A549 (cell line): ENCODE results near the gene OR2AJ1. TPM values are rescaled to one million over a fixed set of nuclear protein-coding genes. Genes with fewer than 3 reads are reported as not detected.

ENCODE experiments used
- ATAC-seq, 2 experiments: fragments of 200-7000 bp in 1 of 2; fragments of >200 bp in 1 of 2; cut with Nextera tagmentation in 1 of 2; cut with Tn5 transposase in 1 of 2; 3 replicates each; pipeline versions ENCODE4 v1.8.0 to v1.9.1; 2018 to 2020; ENCODE audit warnings: mild to moderate bottlenecking in 1 of 2, moderate library complexity in 1 of 2
- CTCF ChIA-PET: fragments of 300-600 bp; sonication (Branson Sonifier 250); formaldehyde crosslinking; extraction: SDS; loops from one replicate; lab custom pipeline; 2021; ENCODE audit warnings: antibody characterized with exemption, inconsistent platforms; lab: Yijun Ruan, JAX
- POLR2A ChIA-PET: fragments of 350-600 bp; formaldehyde crosslinking; extraction: SDS; loops from one replicate; lab custom pipeline; 2021; ENCODE audit warnings: antibody characterized with exemption, inconsistent platforms; lab: Yijun Ruan, JAX
- DNase-seq, 2 experiments: peaks; one replicate each; pipeline versions ENCODE4 v3.0.0 to v3.0.0-alpha.2; 2011 to 2016; ENCODE audit warnings: low read depth in 1 of 2, low spot score in 1 of 2
- FAIRE-seq: peaks from 2 replicates; lab custom pipeline; 2011; peaks lifted over from hg19 to GRCh38; lab: Jason Lieb, UNC
- H3K27ac ChIP-seq, 2 experiments: fragments of >200 bp; sonication (Bioruptor Twin); formaldehyde crosslinking; 3 replicates each; pipeline ENCODE4 v1.5.1; 2016 to 2017
- H3K4me1 ChIP-seq: fragments of >200 bp; sonication (Bioruptor Twin); formaldehyde crosslinking; 3 replicates; pipeline ENCODE4 v1.6.1; 2016
- H3K4me2 ChIP-seq: fragments of >200 bp; sonication (Bioruptor Twin); formaldehyde crosslinking; 3 replicates; pipeline ENCODE4 v1.6.1; 2016
- H3K4me3 ChIP-seq: fragments of >200 bp; sonication (Bioruptor Twin); formaldehyde crosslinking; 3 replicates; pipeline ENCODE4 v1.5.1; 2016
- H3K9me3 ChIP-seq: fragments of >200 bp; sonication (Bioruptor Twin); formaldehyde crosslinking; 3 replicates; pipeline ENCODE4 v1.6.1; 2016
- EHMT2 ChIP-seq: fragments of 200-600 bp; sonication (generic); IDR thresholded peaks from 2 replicates; pipeline ENCODE4 v1.6.1; 2016; ENCODE audit warnings: antibody characterized with exemption, low read depth, mild to moderate bottlenecking, moderate library complexity
- ESRRA ChIP-seq: fragments of 150-350 bp; IDR thresholded peaks from 2 replicates; pipeline ENCODE4 v1.6.1; 2014; ENCODE audit warnings: mild to moderate bottlenecking, low read length, borderline replicate concordance
- RFX5 ChIP-seq: fragments of 450-650 bp; IDR thresholded peaks from 2 replicates; pipeline ENCODE4 v1.7.1; 2014; ENCODE audit warnings: antibody characterized with exemption, mild to moderate bottlenecking, moderate library complexity
- WGBS: methylation state at CpG from one replicate; pipeline ENCODE4 v1.1.6; 2017; ENCODE audit errors: missing lambda C conversion rate; 5-methylcytosine and 5-hydroxymethylcytosine counted together
- polyA plus RNA-seq, 4 experiments: library from polyadenylated mRNA; depleted of rRNA in 3 of 4; stranded (reverse); fragments of >200 nt; fragmentation: RNase III in 1 of 4; extraction: RNeasy Plus Mini Kit Qiagen cat#74134 plus additional on column Dnase treatment in 1 of 4; gene quantifications; 2 replicates in 3 of 4; 3 replicates in 1 of 4; pipeline ENCODE4 v1.2.3, GENCODE V29; 2011 to 2017

Gene OR2AJ1
- polyA plus RNA-seq, 2 of the 4 experiments (the other 2 are of a cell fraction): not detected

DNA sequence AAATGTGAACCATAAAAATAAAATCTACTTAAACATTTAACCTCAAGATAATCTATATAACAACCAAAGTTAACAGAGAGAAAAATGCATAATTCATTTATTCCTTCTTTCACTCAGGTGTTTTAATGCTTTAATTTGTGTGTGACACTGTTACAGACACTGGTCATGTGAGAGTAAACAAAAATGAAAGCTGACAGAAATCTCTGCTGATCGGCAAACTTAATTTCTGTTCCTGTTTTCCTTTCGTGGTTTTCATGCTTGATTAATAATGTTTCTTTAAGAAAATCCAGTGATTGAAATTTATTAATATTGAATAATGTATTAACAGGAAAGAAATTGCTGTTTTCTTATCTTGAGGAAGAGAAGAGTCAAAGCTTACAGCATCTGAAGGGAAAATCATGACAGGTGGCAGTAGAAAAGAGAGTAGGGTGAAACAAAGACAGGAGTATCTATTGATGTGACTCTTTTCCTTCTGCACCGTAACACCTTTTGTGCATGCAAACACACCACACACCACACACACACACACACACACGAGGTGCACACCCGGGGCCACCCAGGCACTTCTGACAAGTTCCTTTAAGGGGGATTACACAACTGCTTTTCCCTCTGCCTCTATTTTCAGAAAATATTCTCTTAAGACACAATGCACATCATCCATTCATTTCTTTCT, 42.0 kb downstream of the OR2AJ1 start:
- CTCF ChIA-PET: no interaction called here
- no peak for TF ChIP-seq EHMT2
- TF ChIP-seq RFX5: no peak
- no peak for TF ChIP-seq ESRRA
- TF ChIP-seq, all 56 proteins: peak for 0
- FAIRE-seq (no peak), DNase-seq (no peak), ATAC-seq (no peak)
- Histone ChIP-seq H3K4me2 (no peak overlapping the region), H3K9me3 (0 out of 3 replicates have a peak, but pooled peaks cover 5% of the 10 kb centered on the region), H3K4me1 (no peaks in the 10 kb centered on the region), H3K27ac (no peak overlapping the region), H3K4me3 (no peak overlapping the region)
- POLR2A ChIA-PET: no interaction called here
- WGBS: 23% methylated on average over 5 of the region's 5 CpGs

Other genes starting within 250 kb of the OR2AJ1 start
- not detected in 2 replicates for gene OR13G1, start 245.2 kb upstream of the OR2AJ1 start, polyA plus RNA-seq (2011; rRNA removed)
- not detected in 3 replicates for gene OR13G1, start 245.2 kb upstream of the OR2AJ1 start, polyA plus RNA-seq (2017; fragmentation: RNase III; extraction: RNeasy Plus Mini Kit Qiagen cat#74134 plus additional on column Dnase treatment)
- gene OR6F1, start 208.2 kb upstream of the OR2AJ1 start, polyA plus RNA-seq (2011; rRNA removed): not detected in 2 replicates
- gene OR6F1, start 208.2 kb upstream of the OR2AJ1 start, polyA plus RNA-seq (2017; fragmentation: RNase III; extraction: RNeasy Plus Mini Kit Qiagen cat#74134 plus additional on column Dnase treatment): not detected in 3 replicates
- not detected in 2 replicates for gene OR14K1, start 186.3 kb upstream of the OR2AJ1 start, polyA plus RNA-seq (2011; rRNA removed)
- gene OR14K1, start 186.3 kb upstream of the OR2AJ1 start, polyA plus RNA-seq (2017; fragmentation: RNase III; extraction: RNeasy Plus Mini Kit Qiagen cat#74134 plus additional on column Dnase treatment): not detected in 3 replicates
- gene OR14A2, start 176.7 kb upstream of the OR2AJ1 start, polyA plus RNA-seq (2011; rRNA removed): not detected in 2 replicates
- gene OR14A2, start 176.7 kb upstream of the OR2AJ1 start, polyA plus RNA-seq (2017; fragmentation: RNase III; extraction: RNeasy Plus Mini Kit Qiagen cat#74134 plus additional on column Dnase treatment): not detected in 3 replicates
- gene OR1C1, start 164.3 kb upstream of the OR2AJ1 start, polyA plus RNA-seq (2011; rRNA removed): not detected in 2 replicates
- not detected in 3 replicates for gene OR1C1, start 164.3 kb upstream of the OR2AJ1 start, polyA plus RNA-seq (2017; fragmentation: RNase III; extraction: RNeasy Plus Mini Kit Qiagen cat#74134 plus additional on column Dnase treatment)
- not detected in 2 replicates for gene OR14A16, start 100.8 kb upstream of the OR2AJ1 start, polyA plus RNA-seq (2011; rRNA removed)
- gene OR14A16, start 100.8 kb upstream of the OR2AJ1 start, polyA plus RNA-seq (2017; fragmentation: RNase III; extraction: RNeasy Plus Mini Kit Qiagen cat#74134 plus additional on column Dnase treatment): not detected in 3 replicates
- gene OR11L1, start 83.0 kb upstream of the OR2AJ1 start, polyA plus RNA-seq (2011; rRNA removed): not detected in 2 replicates
- gene OR11L1, start 83.0 kb upstream of the OR2AJ1 start, polyA plus RNA-seq (2017; fragmentation: RNase III; extraction: RNeasy Plus Mini Kit Qiagen cat#74134 plus additional on column Dnase treatment): not detected in 3 replicates
- not detected in 2 replicates for gene TRIM58, start 67.7 kb upstream of the OR2AJ1 start, polyA plus RNA-seq (2011; rRNA removed)
- not detected in 3 replicates for gene TRIM58, start 67.7 kb upstream of the OR2AJ1 start, polyA plus RNA-seq (2017; fragmentation: RNase III; extraction: RNeasy Plus Mini Kit Qiagen cat#74134 plus additional on column Dnase treatment)
- not detected in 2 replicates for gene OR2W3, start 29.3 kb upstream of the OR2AJ1 start, polyA plus RNA-seq (2011; rRNA removed)
- not detected in 3 replicates for gene OR2W3, start 29.3 kb upstream of the OR2AJ1 start, polyA plus RNA-seq (2017; fragmentation: RNase III; extraction: RNeasy Plus Mini Kit Qiagen cat#74134 plus additional on column Dnase treatment)
- not detected in 2 replicates for gene OR2T8, start 4.6 kb upstream of the OR2AJ1 start, polyA plus RNA-seq (2011; rRNA removed)
- not detected in 3 replicates for gene OR2T8, start 4.6 kb upstream of the OR2AJ1 start, polyA plus RNA-seq (2017; fragmentation: RNase III; extraction: RNeasy Plus Mini Kit Qiagen cat#74134 plus additional on column Dnase treatment)
- gene OR2L8, start 24.0 kb downstream of the OR2AJ1 start, polyA plus RNA-seq (2011; rRNA removed): not detected in 2 replicates
- not detected in 3 replicates for gene OR2L8, start 24.0 kb downstream of the OR2AJ1 start, polyA plus RNA-seq (2017; fragmentation: RNase III; extraction: RNeasy Plus Mini Kit Qiagen cat#74134 plus additional on column Dnase treatment)
- gene OR2AK2, start 40.3 kb downstream of the OR2AJ1 start, polyA plus RNA-seq (2011; rRNA removed): not detected in 2 replicates
- gene OR2AK2, start 40.3 kb downstream of the OR2AJ1 start, polyA plus RNA-seq (2017; fragmentation: RNase III; extraction: RNeasy Plus Mini Kit Qiagen cat#74134 plus additional on column Dnase treatment): not detected in 3 replicates
- gene OR2L5, start 88.8 kb downstream of the OR2AJ1 start, polyA plus RNA-seq (2011; rRNA removed): not detected in 2 replicates
- gene OR2L5, start 88.8 kb downstream of the OR2AJ1 start, polyA plus RNA-seq (2017; fragmentation: RNase III; extraction: RNeasy Plus Mini Kit Qiagen cat#74134 plus additional on column Dnase treatment): not detected in 3 replicates
- gene OR2L2, start 105.2 kb downstream of the OR2AJ1 start, polyA plus RNA-seq (2011; rRNA removed): not detected in 2 replicates
- gene OR2L2, start 105.2 kb downstream of the OR2AJ1 start, polyA plus RNA-seq (2017; fragmentation: RNase III; extraction: RNeasy Plus Mini Kit Qiagen cat#74134 plus additional on column Dnase treatment): not detected in 3 replicates
- gene OR2L3, start 121.9 kb downstream of the OR2AJ1 start, polyA plus RNA-seq (2011; rRNA removed): not detected in 2 replicates
- not detected in 3 replicates for gene OR2L3, start 121.9 kb downstream of the OR2AJ1 start, polyA plus RNA-seq (2017; fragmentation: RNase III; extraction: RNeasy Plus Mini Kit Qiagen cat#74134 plus additional on column Dnase treatment)
- gene OR2L13, start 170.3 kb downstream of the OR2AJ1 start, polyA plus RNA-seq (2011; rRNA removed): not detected in 2 replicates
- not detected in 3 replicates for gene OR2L13, start 170.3 kb downstream of the OR2AJ1 start, polyA plus RNA-seq (2017; fragmentation: RNase III; extraction: RNeasy Plus Mini Kit Qiagen cat#74134 plus additional on column Dnase treatment)
- gene OR2M5, start 220.3 kb downstream of the OR2AJ1 start, polyA plus RNA-seq (2011; rRNA removed): not detected in 2 replicates
- not detected in 3 replicates for gene OR2M5, start 220.3 kb downstream of the OR2AJ1 start, polyA plus RNA-seq (2017; fragmentation: RNase III; extraction: RNeasy Plus Mini Kit Qiagen cat#74134 plus additional on column Dnase treatment)
- not detected in 2 replicates for gene OR2M2, start 249.9 kb downstream of the OR2AJ1 start, polyA plus RNA-seq (2011; rRNA removed)
- gene OR2M2, start 249.9 kb downstream of the OR2AJ1 start, polyA plus RNA-seq (2017; fragmentation: RNase III; extraction: RNeasy Plus Mini Kit Qiagen cat#74134 plus additional on column Dnase treatment): not detected in 3 replicates